ENCODE results near the gene NCBP2L. TPM values are rescaled to one million over a fixed set of nuclear protein-coding genes. Genes with fewer than 3 reads are reported as not detected.

The NCBP2L gene
- total RNA-seq, 4 donors from 2014 or later = not detected

DNA sequence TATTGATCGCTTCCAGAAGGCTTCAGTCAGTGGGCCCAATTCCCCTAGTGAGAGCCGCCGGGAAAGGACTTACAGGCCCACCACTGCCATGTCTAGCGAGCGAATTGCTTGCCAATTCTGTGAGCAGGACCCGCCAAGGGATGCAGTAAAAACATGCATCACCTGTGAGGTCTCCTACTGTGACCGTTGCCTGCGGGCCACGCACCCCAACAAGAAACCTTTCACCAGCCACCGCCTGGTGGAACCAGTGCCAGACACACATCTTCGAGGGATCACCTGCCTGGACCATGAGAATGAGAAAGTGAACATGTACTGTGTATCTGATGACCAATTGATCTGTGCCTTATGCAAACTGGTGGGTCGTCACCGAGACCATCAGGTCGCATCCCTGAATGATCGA, 63.4 kb downstream of the NCBP2L start:
- Histone ChIP-seq H3K4me1 (no peaks in the 10 kb centered on the region), H3K9me3 (no peaks in the 10 kb centered on the region), H3K4me3 (no peak overlapping the region), H3K27ac (no peak overlapping the region), H3K27me3 (no peaks in the 10 kb centered on the region), H3K36me3 (no peaks in the 10 kb centered on the region)
- in situ Hi-C loops (cut with MboI; ENCODE audit: low pct_ligation_motif_present in 1 of 4, low pct_unique_long_range_greater_than_20kb in 1 of 4, low sequenced_read_pairs in 3 of 4) = no loop called here
- intact Hi-C loops (cut with DNase I; ENCODE audit: low total_unique reads) = no loop called here
- no peak for DNase-seq
- 96% methylated on average over 15 of the region's 15 CpGs; no CpG with 5 or more reads in 1 of the 2 donors for WGBS, 2 donors (ENCODE audit: low coverage in 1 of 2)
- TF ChIP-seq POLR2AphosphoS5 (IDR thresholded peaks at IDR 0.05) (no peak), POLR2A (IDR thresholded peaks at IDR 0.05) (no peak), EP300 (IDR thresholded peaks at IDR 0.05; ENCODE audit: low read depth) (no peak)
- TF ChIP-seq, protein P1, sequence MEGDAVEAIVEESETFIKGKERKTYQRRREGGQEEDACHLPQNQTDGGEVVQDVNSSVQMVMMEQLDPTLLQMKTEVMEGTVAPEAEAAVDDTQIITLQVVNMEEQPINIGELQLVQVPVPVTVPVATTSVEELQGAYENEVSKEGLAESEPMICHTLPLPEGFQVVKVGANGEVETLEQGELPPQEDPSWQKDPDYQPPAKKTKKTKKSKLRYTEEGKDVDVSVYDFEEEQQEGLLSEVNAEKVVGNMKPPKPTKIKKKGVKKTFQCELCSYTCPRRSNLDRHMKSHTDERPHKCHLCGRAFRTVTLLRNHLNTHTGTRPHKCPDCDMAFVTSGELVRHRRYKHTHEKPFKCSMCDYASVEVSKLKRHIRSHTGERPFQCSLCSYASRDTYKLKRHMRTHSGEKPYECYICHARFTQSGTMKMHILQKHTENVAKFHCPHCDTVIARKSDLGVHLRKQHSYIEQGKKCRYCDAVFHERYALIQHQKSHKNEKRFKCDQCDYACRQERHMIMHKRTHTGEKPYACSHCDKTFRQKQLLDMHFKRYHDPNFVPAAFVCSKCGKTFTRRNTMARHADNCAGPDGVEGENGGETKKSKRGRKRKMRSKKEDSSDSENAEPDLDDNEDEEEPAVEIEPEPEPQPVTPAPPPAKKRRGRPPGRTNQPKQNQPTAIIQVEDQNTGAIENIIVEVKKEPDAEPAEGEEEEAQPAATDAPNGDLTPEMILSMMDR (IDR thresholded peaks at IDR 0.05) = no peak

DNA sequence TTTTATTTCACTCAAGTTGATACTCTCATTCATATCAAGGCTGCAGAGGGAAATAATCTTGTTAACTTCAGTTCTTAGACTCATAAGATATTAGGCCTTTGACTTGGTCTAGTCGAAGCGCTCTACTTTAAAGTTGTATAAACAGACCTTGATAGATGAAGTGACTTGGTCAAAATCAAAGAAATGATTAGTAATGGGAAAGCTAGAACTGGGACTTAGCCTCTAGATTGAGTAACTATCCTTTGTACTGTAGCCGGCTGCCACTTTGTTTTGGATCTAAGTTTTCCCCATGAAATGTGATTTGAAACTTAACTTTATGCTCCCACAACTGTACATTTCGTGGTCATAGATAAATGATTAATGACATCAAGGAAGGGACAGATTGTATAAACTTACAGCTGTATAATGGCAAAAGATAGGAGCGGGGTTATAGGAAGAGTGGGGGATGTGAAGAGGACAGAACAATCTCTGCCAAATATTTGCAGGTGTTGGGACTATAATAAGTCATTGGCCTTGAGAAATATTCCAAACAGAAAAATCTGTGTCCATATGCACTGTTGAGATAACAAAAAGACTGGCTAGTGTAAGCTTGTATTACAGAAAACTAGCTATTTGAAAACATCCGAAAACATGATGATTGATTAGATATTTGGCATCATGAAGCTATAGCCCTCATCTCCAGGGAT, 65.3 kb downstream of the NCBP2L start:
- Histone ChIP-seq H3K27ac (no peak overlapping the region), H3K27me3 (no peaks in the 10 kb centered on the region), H3K4me3 (no peak overlapping the region), H3K36me3 (no peaks in the 10 kb centered on the region), H3K9me3 (no peaks in the 10 kb centered on the region), H3K4me1 (no peaks in the 10 kb centered on the region)
- in situ Hi-C loops (cut with MboI; ENCODE audit: low pct_ligation_motif_present in 1 of 4, low pct_unique_long_range_greater_than_20kb in 1 of 4, low sequenced_read_pairs in 3 of 4) (no loop called here), intact Hi-C loops (cut with DNase I; ENCODE audit: low total_unique reads) (no loop called here)
- WGBS, 2 donors (ENCODE audit: low coverage in 1 of 2) = 80 to 81% methylated on average over 3 to 6 of the region's 6 CpGs
- TF ChIP-seq, protein P1 (IDR thresholded peaks at IDR 0.05) = no peak
- TF ChIP-seq POLR2A (IDR thresholded peaks at IDR 0.05) (no peak), POLR2AphosphoS5 (IDR thresholded peaks at IDR 0.05) (no peak), EP300 (IDR thresholded peaks at IDR 0.05; ENCODE audit: low read depth) (no peak)
- no peak for DNase-seq

Other genes with a start within 250 kb of the NCBP2L start
- gene PRPS1, start 149.2 kb upstream of the NCBP2L start, total RNA-seq = 10 to 100 TPM in 2 of 4 donors, 1 to 10 TPM in 2; 1.5 to 16.5 (median 12.4) TPM
- gene TSC22D3, start 1.9 kb upstream of the NCBP2L start, total RNA-seq = 100 to 1,000 TPM; 146 to 349 (median 202) TPM
- 10 to 100 TPM in 2 of 4 donors, 1 to 10 TPM in 2; 4.6 to 76.6 (median 12.8) TPM for gene MID2, start 48.1 kb downstream of the NCBP2L start, total RNA-seq
- gene TEX13B, start 204.6 kb downstream of the NCBP2L start, total RNA-seq = not detected